HCT116 (cell line): ENCODE measurements around the gene ITPR1.

Source experiments
- CEBPB ChIP-seq: IDR thresholded peaks from 2 replicates; pipeline ENCODE4 v1.6.1; 2012; ENCODE audit warnings: low read depth
- CTCF ChIP-seq, 3 experiments: fragments of 200-600 bp in 1 of 3; sonication (generic) in 1 of 3; IDR thresholded peaks in 2 of 3; conservative IDR thresholded peaks in 1 of 3; 2 replicates each; pipeline ENCODE4 v1.5.1; 2012 to 2017; ENCODE audit warnings: low read depth in 2 of 3, low read length in 2 of 3, antibody characterized with exemption in 1 of 3, borderline replicate concordance in 1 of 3, control low read depth in 1 of 3, mild to moderate bottlenecking in 1 of 3, mixed read lengths in 1 of 3, mixed run types in 1 of 3, moderate library complexity in 1 of 3; ENCODE audit not compliant: insufficient read depth in 1 of 3
- EZH2phosphoT487 ChIP-seq: fragments of 200-600 bp; IDR thresholded peaks from 2 replicates; pipeline ENCODE4 v1.6.1; 2018; ENCODE audit warnings: antibody characterized with exemption, borderline replicate concordance
- MAX ChIP-seq: IDR thresholded peaks from 2 replicates; pipeline ENCODE4 v1.6.1; 2012
- POLR2A ChIP-seq: IDR thresholded peaks from 2 replicates; pipeline ENCODE4 v1.7.0; 2011; ENCODE audit warnings: borderline replicate concordance; ENCODE audit not compliant: insufficient read depth, insufficient read length; ENCODE audit errors: extremely low read depth
- RAD21 ChIP-seq: IDR thresholded peaks from 2 replicates; pipeline ENCODE4 v1.6.1; 2012; ENCODE audit warnings: low read depth, mild to moderate bottlenecking
- REST ChIP-seq: IDR thresholded peaks from 2 replicates; pipeline ENCODE4 v1.6.1; 2012; ENCODE audit warnings: low read depth
- TCF7L2 ChIP-seq: IDR thresholded peaks from 2 replicates; pipeline ENCODE4 v1.7.0; 2011; ENCODE audit warnings: borderline replicate concordance, inconsistent platforms; ENCODE audit not compliant: insufficient read depth, insufficient read length; ENCODE audit errors: extremely low read depth
- YY1 ChIP-seq: IDR thresholded peaks from 2 replicates; pipeline ENCODE4 v1.6.1; 2011; ENCODE audit warnings: low read length, low read depth, moderate library complexity, mild to moderate bottlenecking; ENCODE audit not compliant: insufficient replicate concordance; ENCODE audit errors: extremely low read depth
- ZNF274 ChIP-seq: fragments of 200-500 bp; sonication (Bioruptor generic); IDR thresholded peaks from 2 replicates; pipeline ENCODE4 v1.6.1; 2014; ENCODE audit warnings: mild to moderate bottlenecking, low read depth, low read length, inconsistent platforms

- no peak for TF ChIP-seq TCF7L2
- TF ChIP-seq POLR2A: no peak
- no peak for TF ChIP-seq EZH2phosphoT487
- TF ChIP-seq CTCF (IDR thresholded peaks at IDR 0.05 in 2 of 3, conservative IDR thresholded peaks at IDR 0.05 in 1 of 3; ENCODE audit: borderline replicate concordance in 1 of 3, insufficient read depth in 1 of 3, low read depth in 2 of 3, low read length in 2 of 3): no peak
- no peak for TF ChIP-seq CEBPB
- TF ChIP-seq REST: no peak
- TF ChIP-seq YY1: no peak
- no peak for TF ChIP-seq RAD21
- no peak for TF ChIP-seq ZNF274
- no peak for TF ChIP-seq MAX
These were observed 215.1 kb downstream of the ITPR1 start for GRCh38 chr3:4708230-4708629.
